ENCODE results near the gene EDNRA.

Gene EDNRA

GRCh38 chr4:147590249-147590920, 109.5 kb downstream of the EDNRA start:
- DNase-seq = no peak

- no peak for DNase-seq
Measured at GRCh38 chr4:147591106-147591505, 110.2 kb downstream of the EDNRA start.

GRCh38 chr4:147594107-147594506, 113.2 kb downstream of the EDNRA start:
- DNase-seq = no peak

Data from NCI-H1436 (cell line).